H1 (cell line): Measurements from ENCODE around the gene USP51. TPM values are rescaled to one million over a fixed set of nuclear protein-coding genes. Genes with fewer than 3 reads are reported as not detected.
"Not testable (repeated sequence)": the region's sequence is repeated elsewhere in the genome, so short reads cannot be mapped to it uniquely, and the experiment has no call there.

Experiments
- CTCF ChIA-PET: fragments of 300-600 bp; sonication (Branson Sonifier 250); formaldehyde crosslinking; loops from one replicate; lab custom pipeline; 2021; ENCODE audit not compliant: partially characterized antibody; lab: Charles Lee
- POLR2A ChIA-PET: fragments of 300-600 bp; sonication (Branson Sonifier 250); formaldehyde crosslinking; loops from one replicate; lab custom pipeline; 2021; ENCODE audit warnings: inconsistent platforms; ENCODE audit not compliant: partially characterized antibody; lab: Charles Lee
- DNase-seq, 2 experiments: peaks; one replicate each; pipeline versions ENCODE4 v3.0.0 to v3.0.0-alpha.2; 2010 to 2022; ENCODE audit warnings: low spot score in 2 of 2, low read depth in 1 of 2, mixed read lengths in 1 of 2
- FAIRE-seq: peaks from 2 replicates; lab custom pipeline; 2011; peaks lifted over from hg19 to GRCh38; lab: Jason Lieb, UNC
- H2AFZ ChIP-seq: 2 replicates; pipeline ENCODE4 v1.8.1; 2012; ENCODE audit warnings: low read length, inconsistent platforms
- H2AK5ac ChIP-seq: 2 replicates; pipeline ENCODE4 v1.6.1; 2013; ENCODE audit warnings: low read depth, low read length
- H2BK120ac ChIP-seq: replicated peaks from 2 replicates; pipeline ENCODE3; 2013; ENCODE audit warnings: low read depth, low read length, inconsistent platforms
- H2BK12ac ChIP-seq: 2 replicates; pipeline ENCODE4 v1.6.1; 2013; ENCODE audit warnings: low read depth, low read length
- H2BK15ac ChIP-seq: 2 replicates; pipeline ENCODE4 v1.6.1; 2013; ENCODE audit warnings: low read length
- H2BK20ac ChIP-seq: 2 replicates; pipeline ENCODE4 v1.6.1; 2013; ENCODE audit warnings: low read length
- H2BK5ac ChIP-seq: 2 replicates; pipeline ENCODE4 v1.6.1; 2013; ENCODE audit warnings: low read depth, low read length
- H3K14ac ChIP-seq: 2 replicates; pipeline ENCODE4 v1.6.1; 2013; ENCODE audit warnings: inconsistent platforms; ENCODE audit not compliant: insufficient read length
- H3K18ac ChIP-seq: 2 replicates; pipeline ENCODE4 v1.6.1; 2013; ENCODE audit warnings: low read length; ENCODE audit errors: extremely low read depth
- H3K23ac ChIP-seq: 2 replicates; pipeline ENCODE4 v1.6.1; 2013; ENCODE audit warnings: inconsistent platforms; ENCODE audit not compliant: insufficient read length
- H3K23me2 ChIP-seq: 2 replicates; pipeline ENCODE4 v1.6.1; 2013; ENCODE audit warnings: low read depth, low read length
- H3K27ac ChIP-seq: 2 replicates; pipeline ENCODE4 v1.6.1; 2011; ENCODE audit warnings: low read depth, low read length, inconsistent platforms
- H3K27me3 ChIP-seq, 4 experiments: replicated peaks in 1 of 4; 1 replicate in 1 of 4; 2 replicates in 3 of 4; pipeline versions ENCODE4 v1.6.1 to v1.8.1; 2011 to 2013; ENCODE audit warnings: low read length in 3 of 4, mild to moderate bottlenecking in 3 of 4, inconsistent platforms in 2 of 4, mixed read lengths in 2 of 4, moderate library complexity in 1 of 4; ENCODE audit not compliant: control insufficient read depth in 3 of 4, insufficient read depth in 3 of 4; ENCODE audit errors: extremely low read depth in 1 of 4
- H3K36me3 ChIP-seq, 4 experiments: 2 replicates each; pipeline versions ENCODE4 v1.6.1 to v1.8.1; 2011 to 2013; ENCODE audit warnings: mild to moderate bottlenecking in 4 of 4, low read length in 3 of 4, moderate library complexity in 2 of 4, control low read depth in 1 of 4, inconsistent platforms in 1 of 4; ENCODE audit not compliant: insufficient read depth in 4 of 4, control insufficient read depth in 2 of 4
- H3K4ac ChIP-seq: replicated peaks from 2 replicates; pipeline ENCODE3; 2013; ENCODE audit warnings: low read length, low read depth, mixed read lengths, inconsistent platforms; ENCODE audit not compliant: insufficient read length
- H3K4me1 ChIP-seq, 4 experiments: replicated peaks in 1 of 4; 1 replicate in 1 of 4; 2 replicates in 3 of 4; pipeline versions ENCODE4 v1.6.1 to v1.8.1; 2011 to 2013; ENCODE audit warnings: low read length in 3 of 4, inconsistent platforms in 2 of 4, mixed read lengths in 1 of 4; ENCODE audit not compliant: insufficient read depth in 4 of 4, control insufficient read depth in 3 of 4
- H3K4me2 ChIP-seq, 2 experiments: 2 replicates each; pipeline versions ENCODE4 v1.6.1 to v1.8.1; 2011 to 2013; ENCODE audit warnings: low read depth in 2 of 2, low read length in 2 of 2, control low read depth in 1 of 2, inconsistent platforms in 1 of 2, mild to moderate bottlenecking in 1 of 2; ENCODE audit not compliant: insufficient read depth in 1 of 2
- H3K4me3 ChIP-seq, 4 experiments: fragments of 200-600, 300-600 bp in 1 of 4; sonication (generic), shearing (Covaris generic), sonication (Bioruptor Twin) in 1 of 4; 2 replicates each; pipeline versions ENCODE4 v1.5.1 to v1.8.1; 2011 to 2016; ENCODE audit warnings: low read length in 4 of 4, low read depth in 3 of 4, control low read depth in 2 of 4, inconsistent platforms in 2 of 4, mild to moderate bottlenecking in 2 of 4, mixed read lengths in 1 of 4, moderate library complexity in 1 of 4; ENCODE audit not compliant: insufficient read depth in 2 of 4; ENCODE audit errors: extremely low read depth in 1 of 4
- H3K56ac ChIP-seq: replicated peaks from 2 replicates; pipeline ENCODE3; 2013; ENCODE audit warnings: low read depth, mild to moderate bottlenecking, mixed read lengths, low read length, inconsistent platforms; ENCODE audit not compliant: insufficient read length
- H3K79me1 ChIP-seq: 2 replicates; pipeline ENCODE4 v1.6.1; 2013; ENCODE audit warnings: low read depth, low read length, control low read depth
- H3K79me2 ChIP-seq, 2 experiments: 2 replicates each; pipeline versions ENCODE4 v1.6.1 to v1.8.1; 2012 to 2013; ENCODE audit warnings: low read length in 2 of 2, mild to moderate bottlenecking in 2 of 2, inconsistent platforms in 1 of 2; ENCODE audit not compliant: insufficient read depth in 2 of 2, control insufficient read depth in 1 of 2
- H3K9ac ChIP-seq, 4 experiments: replicated peaks in 1 of 4; 1 replicate in 1 of 4; 2 replicates in 3 of 4; pipeline versions ENCODE4 v1.6.1 to v1.8.1; 2011 to 2013; ENCODE audit warnings: low read depth in 3 of 4, low read length in 3 of 4, control low read depth in 2 of 4, mild to moderate bottlenecking in 2 of 4, moderate library complexity in 2 of 4, inconsistent platforms in 1 of 4; ENCODE audit errors: extremely low read depth in 1 of 4
- H3K9me3 ChIP-seq, 2 experiments: 2 replicates each; pipeline versions ENCODE4 v1.6.1 to v1.8.1; 2012 to 2013; ENCODE audit warnings: mild to moderate bottlenecking in 2 of 2, moderate library complexity in 2 of 2, control low read depth in 1 of 2, inconsistent platforms in 1 of 2, low read depth in 1 of 2, low read length in 1 of 2, mixed read lengths in 1 of 2; ENCODE audit not compliant: insufficient read depth in 2 of 2
- H4K20me1 ChIP-seq, 2 experiments: replicated peaks in 1 of 2; 2 replicates each; pipeline versions ENCODE3 to v1.8.1; 2011 to 2013; ENCODE audit warnings: inconsistent platforms in 2 of 2, low read length in 2 of 2, mild to moderate bottlenecking in 1 of 2; ENCODE audit not compliant: insufficient read depth in 2 of 2, control insufficient read depth in 1 of 2
- H4K5ac ChIP-seq: 2 replicates; pipeline ENCODE4 v1.6.1; 2013; ENCODE audit warnings: low read length, low read depth, mixed read lengths, inconsistent platforms; ENCODE audit not compliant: insufficient read length
- H4K8ac ChIP-seq: 2 replicates; pipeline ENCODE4 v1.8.0; 2013; ENCODE audit warnings: mild to moderate bottlenecking, moderate library complexity, low read length, inconsistent platforms; ENCODE audit not compliant: insufficient read depth; ENCODE audit errors: extremely low read depth
- H4K91ac ChIP-seq: replicated peaks from 2 replicates; pipeline ENCODE3; 2013; ENCODE audit warnings: low read length, mixed read lengths, inconsistent platforms; ENCODE audit not compliant: insufficient read length
- WGBS, 2 experiments: shearing (Covaris generic) in 1 of 2; methylation state at CpG; one replicate each; pipeline versions ENCODE4 v1.1.6 to v1.1.7; 2013 to 2015; ENCODE audit warnings: low lambda C conversion rate in 2 of 2, mixed read lengths in 2 of 2, inconsistent platforms in 1 of 2, low coverage in 1 of 2, missing lambda C conversion rate in 1 of 2; ENCODE audit not compliant: insufficient replicate concordance in 2 of 2, insufficient coverage in 1 of 2, insufficient read length in 1 of 2; ENCODE audit errors: extremely low coverage in 1 of 2, missing lambda C conversion rate in 1 of 2; 5-methylcytosine and 5-hydroxymethylcytosine counted together
- polyA plus RNA-seq, 7 experiments: library from polyadenylated mRNA; depleted of rRNA in 3 of 7; stranded (reverse) in 5 of 7; unstranded in 2 of 7; fragments of >200 nt in 5 of 7; fragments of 200-250 nt in 2 of 7; gene quantifications; 1 replicate in 5 of 7; 2 replicates in 1 of 7; 4 replicates in 1 of 7; pipeline versions ENCODE4 v1.2.1 to v1.2.3, GENCODE V29; 2011 to 2013; ENCODE audit warnings: missing spikeins in 2 of 7, mixed read lengths in 2 of 7
- total RNA-seq: library from RNA; stranded (reverse); fragmentation: NEBNext Ultra II Directional; extraction: Animal tissue kit (Norgen Biotek cat#: 25700); gene quantifications from 2 replicates; pipeline ENCODE4 v1.2.1, GENCODE V29; 2021

Gene USP51
- total and polyA plus RNA-seq, 2 of the 8 experiments (the other 6 are each of a cell fraction or from before 2014, with no cell fraction given), result 5.2 to 5.6 TPM

DNA sequence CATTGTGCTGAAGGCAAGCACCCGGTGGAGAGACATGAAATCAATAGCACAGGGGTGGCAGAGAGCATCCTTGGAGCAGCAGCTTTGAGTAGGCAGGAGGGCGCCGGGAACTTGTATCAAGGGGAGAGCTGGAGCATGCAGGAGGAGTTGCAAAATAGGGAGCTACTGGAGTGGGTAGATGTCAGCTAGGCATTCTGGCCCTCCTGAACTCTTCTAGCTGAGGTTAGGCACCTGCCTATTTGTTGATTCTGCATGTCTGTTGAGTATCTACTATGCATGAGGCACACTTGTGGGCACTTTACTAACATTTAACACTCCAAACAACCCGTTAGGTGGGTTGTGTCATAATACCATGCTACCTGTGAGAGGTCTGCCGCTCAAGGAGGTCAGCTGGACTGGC lies 30.2 kb downstream of the USP51 start:
- H3K9me3 ChIP-seq, H3K23me2 ChIP-seq, H3K79me1 ChIP-seq, H3K56ac ChIP-seq, H2BK15ac ChIP-seq, DNase-seq, H2BK120ac ChIP-seq, H2AFZ ChIP-seq, H3K27me3 ChIP-seq, H4K20me1 ChIP-seq, H3K23ac ChIP-seq, H3K14ac ChIP-seq, H4K5ac ChIP-seq, POLR2A ChIA-PET, H3K4ac ChIP-seq, H3K9ac ChIP-seq, H2BK5ac ChIP-seq, H3K18ac ChIP-seq, H2BK20ac ChIP-seq, H3K36me3 ChIP-seq, H3K27ac ChIP-seq, H2BK12ac ChIP-seq, H3K4me2 ChIP-seq, H2AK5ac ChIP-seq, FAIRE-seq, CTCF ChIA-PET, H3K4me3 ChIP-seq, H4K91ac ChIP-seq, H3K4me1 ChIP-seq, H3K79me2 ChIP-seq, H4K8ac ChIP-seq: not testable (repeated sequence)
- no CpG with 5 or more reads among the region's 5 CpGs for WGBS, 2 experiments

DNA sequence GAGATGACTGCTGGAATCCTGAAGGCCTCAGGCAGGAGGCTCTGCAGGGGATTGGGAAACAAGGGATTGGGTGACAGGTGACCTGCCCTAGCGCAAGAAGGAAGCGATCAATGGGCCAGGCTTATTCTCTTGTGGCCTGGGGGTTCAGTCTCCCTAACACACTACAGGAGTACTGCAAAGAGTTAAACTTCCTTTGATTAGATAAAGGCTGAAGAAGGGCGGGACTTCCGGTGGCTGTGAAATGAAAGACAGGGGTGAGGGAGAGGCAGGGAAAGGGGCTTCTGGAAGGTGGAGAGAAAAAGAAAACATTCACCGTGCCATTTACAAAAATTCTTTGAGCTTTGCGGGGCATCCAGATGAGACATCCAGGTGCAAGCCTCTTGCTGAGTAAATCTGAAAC lies 33.9 kb downstream of the USP51 start:
- WGBS, 2 experiments, result no CpG with 5 or more reads among the region's 6 CpGs
- H3K23ac ChIP-seq, H3K79me2 ChIP-seq, H3K36me3 ChIP-seq, DNase-seq, H3K27me3 ChIP-seq, H3K4me2 ChIP-seq, H3K18ac ChIP-seq, POLR2A ChIA-PET, H3K9me3 ChIP-seq, H3K23me2 ChIP-seq, H2AFZ ChIP-seq, H3K4me1 ChIP-seq, H4K5ac ChIP-seq, H2BK120ac ChIP-seq, H3K14ac ChIP-seq, H3K9ac ChIP-seq, H3K56ac ChIP-seq, H4K91ac ChIP-seq, H2BK15ac ChIP-seq, H4K20me1 ChIP-seq, H3K27ac ChIP-seq, H2BK12ac ChIP-seq, H2AK5ac ChIP-seq, H2BK20ac ChIP-seq, H4K8ac ChIP-seq, H3K79me1 ChIP-seq, H3K4me3 ChIP-seq, H2BK5ac ChIP-seq, H3K4ac ChIP-seq, CTCF ChIA-PET: not testable (repeated sequence)
- peak; percentile 96 for FAIRE-seq
